ENCODE measurements around the gene PSME4. TPM values are rescaled to one million over a fixed set of nuclear protein-coding genes. Genes with fewer than 3 reads are reported as not detected.

PSME4 gene
- total and polyA plus RNA-seq, 8 donors = 41.5 to 56.9 (median 48.5) TPM

DNA sequence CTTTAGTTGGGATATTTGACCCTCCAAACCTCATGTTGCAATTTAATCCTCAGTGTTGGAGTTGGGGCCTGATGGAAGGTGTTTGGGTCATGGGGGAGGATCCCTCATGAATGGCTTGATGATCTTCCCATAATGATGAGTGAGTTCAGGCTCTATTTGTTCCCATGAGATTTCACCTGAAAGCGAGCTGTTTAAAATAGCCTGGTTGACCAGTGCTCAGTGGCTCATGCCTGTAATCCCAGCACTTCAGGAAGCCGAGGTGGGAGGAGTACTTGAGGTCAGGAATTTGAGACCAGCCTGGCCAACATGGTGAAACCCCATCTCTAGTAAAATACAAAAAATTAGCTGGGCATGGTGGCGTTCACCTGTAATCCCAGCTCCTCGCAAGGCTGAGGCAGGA, 14.9 kb upstream of the PSME4 start:
- TF ChIP-seq CTCF (IDR thresholded peaks at IDR 0.05) = no peak
- no peak for ATAC-seq
- peaks cover 0 to 7% of the 10 kb centered on the region in 2 donors for H3K4me1 ChIP-seq
- no peaks in the 10 kb centered on the region for H3K27me3 ChIP-seq
- no peaks in the 10 kb centered on the region for H3K9me3 ChIP-seq
- no peak overlapping the region for H3K27ac ChIP-seq
- H3K36me3 ChIP-seq = peaks cover 0 to 7% of the 10 kb centered on the region in 2 donors
- DNase-seq = no peak
- H3K4me3 ChIP-seq = no peak overlapping the region
- intact Hi-C loops (cut with DNase I) = no loop called here

DNA sequence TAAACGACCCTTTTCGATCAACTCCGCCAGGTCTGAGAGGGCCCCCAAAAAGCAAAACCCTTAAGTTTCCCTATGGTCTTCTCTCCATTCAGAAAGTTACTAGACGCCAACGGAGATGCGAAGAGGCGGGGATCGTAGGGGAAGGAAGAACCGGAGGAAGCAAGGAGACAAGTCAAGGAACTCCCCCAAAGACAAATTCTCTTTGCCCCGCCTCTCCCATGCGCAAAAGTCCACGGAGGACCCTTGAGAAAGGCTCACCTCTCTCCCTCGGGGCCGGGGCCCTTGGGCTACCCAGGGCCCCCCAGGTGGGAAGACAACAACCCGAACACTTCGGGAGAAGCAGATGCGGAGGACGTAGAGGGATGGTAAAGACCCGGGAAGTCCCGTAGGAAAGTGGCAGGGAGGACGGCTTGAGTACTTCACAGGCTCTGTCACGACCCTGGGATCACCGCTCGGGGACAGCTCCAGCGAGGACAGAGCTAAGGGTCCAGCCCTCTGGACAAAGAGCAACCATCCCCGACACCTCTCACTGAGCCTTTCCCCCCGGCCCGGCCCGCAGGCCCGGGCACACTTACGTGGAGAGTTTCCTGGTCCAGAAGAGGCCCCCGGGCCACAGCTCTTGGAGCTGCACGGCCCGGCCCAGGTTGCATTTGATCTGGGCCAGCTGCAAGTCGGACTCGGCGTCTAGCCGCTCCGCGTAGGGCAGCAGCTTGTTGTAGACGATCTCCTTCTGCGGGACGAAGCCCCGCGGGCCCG, 647 bp downstream of the PSME4 start:
- Histone ChIP-seq H3K27ac (peak overlapping the region; percentile 90 to 93), H3K27me3 (no peaks in the 10 kb centered on the region), H3K9me3 (no peaks in the 10 kb centered on the region), H3K36me3 (peaks cover 0 to 4% of the 10 kb centered on the region in 2 donors), H3K4me1 (peaks cover 14 to 36% of the 10 kb centered on the region in 2 donors), H3K4me3 (peak overlapping the region; percentile 71 to 81)
- peak; percentile 51 for ATAC-seq
- peak in 3 of 4 donors; percentile 43 to 61 (median 56) for DNase-seq
- intact Hi-C loops (cut with DNase I) = no loop called here
- no peak for TF ChIP-seq CTCF (IDR thresholded peaks at IDR 0.05)

DNA sequence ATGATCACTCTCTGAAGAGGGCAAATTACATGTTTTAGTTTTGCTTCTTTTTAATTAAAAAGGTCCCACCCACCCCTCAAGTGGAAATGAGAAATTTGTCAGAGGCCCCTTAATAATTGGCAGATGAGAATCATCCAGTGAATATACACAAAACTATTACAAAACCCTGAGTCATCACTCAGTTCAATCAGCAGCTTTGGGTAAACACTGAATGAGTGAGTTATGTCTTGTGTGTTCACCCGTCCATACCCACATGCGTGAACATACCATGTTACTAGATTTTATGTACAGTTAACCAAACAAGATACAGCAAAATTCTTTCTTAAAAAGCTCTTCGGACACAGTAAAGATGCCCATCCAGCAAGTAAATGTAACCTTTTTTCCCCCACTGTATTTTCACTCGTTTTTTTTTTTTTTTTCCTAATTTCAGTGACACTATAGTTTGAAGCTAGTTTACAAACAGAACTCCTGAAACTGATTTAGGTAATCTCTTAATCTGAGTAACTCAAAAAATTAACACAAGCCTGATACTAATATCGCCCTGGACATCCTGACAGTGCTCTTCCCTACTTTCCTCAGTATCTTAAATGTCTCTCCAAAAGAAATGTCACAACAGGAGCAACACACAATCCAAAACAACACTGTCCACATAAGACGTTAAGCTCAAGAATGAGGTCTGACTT, 1.4 kb downstream of the PSME4 start:
- peak; percentile 47 for ATAC-seq
- Histone ChIP-seq H3K36me3 (no peaks in the 10 kb centered on the region), H3K4me3 (peak overlapping the region; percentile 71 to 81), H3K4me1 (peaks cover 14 to 43% of the 10 kb centered on the region in 2 donors), H3K27ac (peak overlapping the region; percentile 90 to 93), H3K9me3 (no peaks in the 10 kb centered on the region), H3K27me3 (no peaks in the 10 kb centered on the region)
- peak in 2 of 4 donors; percentile 22 to 32 for DNase-seq
- intact Hi-C loops (cut with DNase I) = no loop called here
- TF ChIP-seq CTCF (IDR thresholded peaks at IDR 0.05) = no peak

DNA sequence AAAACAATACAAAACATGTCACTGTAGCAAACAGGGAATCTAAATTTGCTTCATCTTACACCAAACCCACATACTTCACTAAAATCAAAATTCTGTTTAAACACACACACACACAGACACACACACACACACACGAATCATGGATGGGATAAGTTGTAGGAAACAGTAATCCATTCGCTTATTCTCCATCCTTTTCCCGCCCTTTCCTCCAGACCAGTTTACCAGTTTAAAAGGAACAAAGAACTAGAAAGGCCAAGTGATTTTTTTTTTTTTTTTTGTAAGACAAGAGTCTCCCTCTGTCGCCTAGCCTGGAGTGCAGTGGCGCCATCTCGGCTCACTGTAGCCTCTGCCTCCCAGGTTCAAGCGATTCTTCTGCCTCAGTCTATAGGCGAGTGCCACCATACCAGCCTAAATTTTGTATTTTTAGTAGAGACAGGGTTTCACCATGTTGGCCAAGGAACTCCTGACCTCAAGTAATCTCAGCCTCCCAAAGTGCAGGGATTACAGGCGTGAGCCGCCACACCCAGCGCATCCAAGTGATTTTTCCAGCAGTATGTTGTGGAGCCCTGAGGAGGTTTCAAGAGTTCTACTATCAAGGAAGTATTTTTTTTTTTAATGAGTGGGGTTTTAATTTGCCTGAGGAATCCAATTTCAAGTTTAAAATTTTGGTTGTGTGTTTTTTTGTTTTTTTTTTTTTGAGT, 5.7 kb downstream of the PSME4 start:
- DNase-seq (no peak), ATAC-seq (no peak)
- Histone ChIP-seq H3K9me3 (no peaks in the 10 kb centered on the region), H3K4me3 (no peak overlapping the region), H3K4me1 (peaks cover 28 to 69% of the 10 kb centered on the region in 2 donors), H3K27ac (no peak overlapping the region), H3K27me3 (no peaks in the 10 kb centered on the region), H3K36me3 (no peaks in the 10 kb centered on the region)
- no peak for TF ChIP-seq CTCF (IDR thresholded peaks at IDR 0.05)
- intact Hi-C loops (cut with DNase I) = no loop called here

Data from left lung (tissue), 10 donors.